Mucosa of rectum (tissue), 2 donors: Measurements from ENCODE around the gene AP1S1.
A peak's percentile ranks its signal among the peaks of the same experiment; 100 is the strongest.
"Not testable (repeated sequence)": the region's sequence is repeated elsewhere in the genome, so short reads cannot be mapped to it uniquely, and the experiment has no call there.

Source experiments
- H3K27ac ChIP-seq, 2 donors: one replicate each; pipeline ENCODE4 v1.7.0; 2013; ENCODE audit warnings: inconsistent platforms in 2 of 2, low read depth in 2 of 2, low read length in 2 of 2
- H3K27me3 ChIP-seq, 2 donors: one replicate each; pipeline ENCODE4 v1.7.0; 2013; ENCODE audit warnings: low read length in 2 of 2; ENCODE audit not compliant: control insufficient read depth in 2 of 2, insufficient read depth in 2 of 2
- H3K36me3 ChIP-seq, 2 donors: one replicate each; pipeline ENCODE4 v1.7.0; 2013; ENCODE audit warnings: low read length in 2 of 2; ENCODE audit not compliant: control insufficient read depth in 2 of 2, insufficient read depth in 2 of 2
- H3K4me1 ChIP-seq, 2 donors: one replicate each; pipeline ENCODE4 v1.7.0; 2013; ENCODE audit warnings: low read length in 2 of 2, mild to moderate bottlenecking in 1 of 2; ENCODE audit not compliant: control insufficient read depth in 2 of 2, insufficient read depth in 2 of 2
- H3K4me3 ChIP-seq, 2 donors: one replicate each; pipeline ENCODE4 v1.7.0; 2013; ENCODE audit warnings: low read length in 2 of 2
- H3K9ac ChIP-seq, 2 donors: one replicate each; pipeline ENCODE4 v1.7.0; 2013; ENCODE audit warnings: low read length in 2 of 2, low read depth in 1 of 2, mild to moderate bottlenecking in 1 of 2
- H3K9me3 ChIP-seq, 2 donors: one replicate each; pipeline ENCODE4 v1.7.0; 2013; ENCODE audit warnings: low read length in 2 of 2; ENCODE audit not compliant: control insufficient read depth in 2 of 2
- donor health status: healthy.
- donor health status: Normal muscosa, but diverticular disease.

Gene AP1S1

GRCh38 chr7:101153969-101154692 lies at the start of gene AP1S1:
Gene AP1S1 (plus strand): TSS chr7:101154476. CDS start chr7:101154515, 39 bp downstream.
- H3K4me3 ChIP-seq, result peak within 1 kb of the TSS; percentile 76 to 77
- peaks cover 7 to 12% of the 10 kb centered on the region in 2 donors for H3K4me1 ChIP-seq
- H3K27ac ChIP-seq, result peak within 1 kb of the TSS in 1 of 2 donors; percentile 52
- peak within 1 kb of the TSS; percentile 56 to 72 for H3K9ac ChIP-seq
- no peaks in the 10 kb centered on the region for H3K27me3 ChIP-seq
- H3K9me3 ChIP-seq, result no peaks in the 10 kb centered on the region
- peaks cover 6 to 10% of the 10 kb centered on the region in 2 donors for H3K36me3 ChIP-seq

GRCh38 chr7:101104799-101105198 lies 49.5 kb upstream of the AP1S1 start:
- H3K27me3 ChIP-seq, result peaks cover 0 to 2% of the 10 kb centered on the region in 2 donors
- H3K4me3 ChIP-seq, result no peak overlapping the region
- H3K9ac ChIP-seq, result no peak overlapping the region
- no peaks in the 10 kb centered on the region for H3K36me3 ChIP-seq
- H3K4me1 ChIP-seq, result peaks cover 0 to 5% of the 10 kb centered on the region in 2 donors
- no peaks in the 10 kb centered on the region for H3K9me3 ChIP-seq
- no peak overlapping the region for H3K27ac ChIP-seq

- H3K9me3 ChIP-seq, H3K27ac ChIP-seq, H3K27me3 ChIP-seq, H3K4me3 ChIP-seq, H3K9ac ChIP-seq, H3K4me1 ChIP-seq, H3K36me3 ChIP-seq: not testable (repeated sequence)
Measured at GRCh38 chr7:101105248-101105647, 49.0 kb upstream of the AP1S1 start.

GRCh38 chr7:101106386-101106785 lies 47.9 kb upstream of the AP1S1 start:
- Histone ChIP-seq H3K4me1 (peaks cover 0 to 3% of the 10 kb centered on the region in 2 donors), H3K9me3 (no peaks in the 10 kb centered on the region), H3K27me3 (no peaks in the 10 kb centered on the region), H3K36me3 (no peaks in the 10 kb centered on the region), H3K9ac (no peak overlapping the region), H3K4me3 (no peak overlapping the region), H3K27ac (no peak overlapping the region)

GRCh38 chr7:101108330-101108857 lies 45.9 kb upstream of the AP1S1 start:
- no peak overlapping the region for H3K9ac ChIP-seq
- no peaks in the 10 kb centered on the region for H3K36me3 ChIP-seq
- no peaks in the 10 kb centered on the region for H3K9me3 ChIP-seq
- H3K27me3 ChIP-seq, result no peaks in the 10 kb centered on the region
- no peak overlapping the region for H3K27ac ChIP-seq
- H3K4me3 ChIP-seq, result no peak overlapping the region
- no peaks in the 10 kb centered on the region for H3K4me1 ChIP-seq

- Histone ChIP-seq H3K4me1 (no peaks in the 10 kb centered on the region), H3K36me3 (no peaks in the 10 kb centered on the region), H3K9me3 (no peaks in the 10 kb centered on the region), H3K4me3 (no peak overlapping the region), H3K27ac (no peak overlapping the region), H3K27me3 (no peaks in the 10 kb centered on the region), H3K9ac (no peak overlapping the region)
Measured at GRCh38 chr7:101108961-101109360, 45.3 kb upstream of the AP1S1 start.

GRCh38 chr7:101109368-101109767 lies 44.9 kb upstream of the AP1S1 start:
- Histone ChIP-seq H3K36me3 (no peaks in the 10 kb centered on the region), H3K9me3 (no peaks in the 10 kb centered on the region), H3K4me1 (no peaks in the 10 kb centered on the region), H3K4me3 (no peak overlapping the region), H3K27ac (no peak overlapping the region), H3K27me3 (no peaks in the 10 kb centered on the region), H3K9ac (no peak overlapping the region)

- H3K9me3 ChIP-seq, result no peaks in the 10 kb centered on the region
- no peaks in the 10 kb centered on the region for H3K4me1 ChIP-seq
- no peaks in the 10 kb centered on the region for H3K36me3 ChIP-seq
- no peaks in the 10 kb centered on the region for H3K27me3 ChIP-seq
- no peak overlapping the region for H3K27ac ChIP-seq
- H3K4me3 ChIP-seq, result no peak overlapping the region
- H3K9ac ChIP-seq, result no peak overlapping the region
Measured at GRCh38 chr7:101111261-101111660, 43.0 kb upstream of the AP1S1 start.

- H3K9ac ChIP-seq, result no peak overlapping the region
- no peaks in the 10 kb centered on the region for H3K4me1 ChIP-seq
- H3K27ac ChIP-seq, result no peak overlapping the region
- H3K4me3 ChIP-seq, result no peak overlapping the region
- H3K9me3 ChIP-seq, result no peaks in the 10 kb centered on the region
- H3K27me3 ChIP-seq, result no peaks in the 10 kb centered on the region
- H3K36me3 ChIP-seq, result no peaks in the 10 kb centered on the region
Measured at GRCh38 chr7:101112233-101112632, 42.0 kb upstream of the AP1S1 start.

GRCh38 chr7:101113140-101113539 lies 41.1 kb upstream of the AP1S1 start:
- H3K27ac ChIP-seq, H3K4me3 ChIP-seq, H3K4me1 ChIP-seq, H3K9ac ChIP-seq, H3K36me3 ChIP-seq, H3K27me3 ChIP-seq, H3K9me3 ChIP-seq: not testable (repeated sequence)
